HepG2 (cell line): ENCODE measurements around the gene PIGW. TPM values are rescaled to one million over a fixed set of nuclear protein-coding genes. Genes with fewer than 3 reads are reported as not detected.

Source experiments
- ATF2 ChIP-seq: sonication (generic); formaldehyde crosslinking; IDR thresholded peaks from 2 replicates; pipeline ENCODE4 v1.4.0; 2020; ENCODE audit warnings: missing genetic modification reagents
- ATF4 ChIP-seq, 2 experiments: fragments of 450-650 bp in 1 of 2; sonication (generic) in 1 of 2; formaldehyde crosslinking; IDR thresholded peaks; 2 replicates each; pipeline versions ENCODE4 v1.5.0 to v1.8.0; 2020 to 2022; ENCODE audit warnings: mild to moderate bottlenecking in 1 of 2, missing genetic modification reagents in 1 of 2
- CERS6 ChIP-seq: sonication (generic); formaldehyde crosslinking; IDR thresholded peaks from 2 replicates; pipeline ENCODE4 v1.5.0; 2020; ENCODE audit warnings: missing genetic modification reagents
- CREB1 ChIP-seq, 2 experiments: fragments of 450-650 bp in 1 of 2; IDR thresholded peaks; 2 replicates each; pipeline ENCODE4 v1.6.1; 2016 to 2017; ENCODE audit warnings: control low read depth in 1 of 2, mild to moderate bottlenecking in 1 of 2, missing compliant biosample characterization in 1 of 2, missing genetic modification characterization in 1 of 2
- NR1H2 ChIP-seq: sonication (generic); formaldehyde crosslinking; IDR thresholded peaks from 2 replicates; pipeline ENCODE4 v1.8.1; 2022; ENCODE audit warnings: low read depth, missing genetic modification reagents, borderline replicate concordance
- NR2F6 ChIP-seq, 2 experiments: IDR thresholded peaks; 2 replicates each; pipeline ENCODE4 v1.6.1; 2016; ENCODE audit warnings: antibody characterized with exemption in 1 of 2, mild to moderate bottlenecking in 1 of 2
- PHF20 ChIP-seq: sonication (generic); formaldehyde crosslinking; IDR thresholded peaks from 2 replicates; pipeline ENCODE4 v1.5.0; 2020; ENCODE audit warnings: mild to moderate bottlenecking, missing genetic modification reagents
- POLR2A ChIP-seq, 2 experiments: IDR thresholded peaks; 2 replicates each; pipeline ENCODE4 v1.6.1; 2011; ENCODE audit warnings: low read depth in 2 of 2, low read length in 2 of 2, mild to moderate bottlenecking in 1 of 2, moderate library complexity in 1 of 2; ENCODE audit not compliant: insufficient read depth in 1 of 2
- SRSF9 ChIP-seq: fragments of 200-400 bp; formaldehyde crosslinking; IDR thresholded peaks from 2 replicates; pipeline ENCODE4 v1.6.1; 2018; ENCODE audit warnings: borderline replicate concordance, mild to moderate bottlenecking, low read depth, low read length; ENCODE audit not compliant: insufficient read depth, poor library complexity, severe bottlenecking
- THYN1 ChIP-seq: sonication (generic); formaldehyde crosslinking; IDR thresholded peaks from 2 replicates; pipeline ENCODE4 v1.8.1; 2023; ENCODE audit warnings: low read depth, mild to moderate bottlenecking, moderate library complexity, missing genetic modification reagents, borderline replicate concordance
- YEATS2 ChIP-seq: sonication (generic); formaldehyde crosslinking; IDR thresholded peaks from 2 replicates; pipeline ENCODE4 v1.4.0; 2020; ENCODE audit warnings: missing genetic modification reagents, borderline replicate concordance
- ZMYM2 ChIP-seq: sonication (generic); formaldehyde crosslinking; IDR thresholded peaks from 2 replicates; pipeline ENCODE4 v1.8.0; 2022; ENCODE audit warnings: mild to moderate bottlenecking, missing genetic modification reagents
- ZNF251 ChIP-seq: sonication (generic); formaldehyde crosslinking; IDR thresholded peaks from 2 replicates; pipeline ENCODE4 v1.9.0; 2021; ENCODE audit warnings: mild to moderate bottlenecking, missing genetic modification reagents
- ZNF260 ChIP-seq: sonication (generic); formaldehyde crosslinking; IDR thresholded peaks from 2 replicates; pipeline ENCODE4 v1.4.0; 2020; ENCODE audit warnings: missing genetic modification reagents, low read depth, mild to moderate bottlenecking, borderline replicate concordance
- ZNF644 ChIP-seq: IDR thresholded peaks from 2 replicates; pipeline ENCODE4 v1.6.1; 2016; ENCODE audit warnings: low read depth
- ZNF792 ChIP-seq: IDR thresholded peaks from 2 replicates; pipeline ENCODE4 v1.6.1; 2016
- ZNF841 ChIP-seq: sonication (generic); formaldehyde crosslinking; IDR thresholded peaks from 2 replicates; pipeline ENCODE4 v1.8.1; 2023; ENCODE audit warnings: missing genetic modification reagents, borderline replicate concordance
- polyA plus RNA-seq, 8 experiments: library from polyadenylated mRNA; depleted of rRNA in 3 of 8; stranded (reverse) in 7 of 8; unstranded in 1 of 8; fragments of >200 nt; fragmentation: Illumina TruSeq in 4 of 8; extraction: Trizol in 4 of 8; gene quantifications; 2 replicates each; pipeline versions ENCODE4 v1.2.1 to v1.2.3, GENCODE V29; 2011 to 2016; ENCODE audit warnings: low read depth in 4 of 8, missing spikeins in 1 of 8, mixed read lengths in 1 of 8; ENCODE audit not compliant: insufficient read depth in 1 of 8
- total RNA-seq, 5 experiments: library from RNA; depleted of rRNA; stranded (reverse); fragments of >200 nt; fragmentation: Illumina TruSeq; extraction: Trizol; gene quantifications; 2 replicates each; pipeline ENCODE4 v1.2.3, GENCODE V29; 2016; ENCODE audit warnings: low read depth in 1 of 5
- TF ChIP-seq, protein P1 (sequence below): sonication (generic); formaldehyde crosslinking; IDR thresholded peaks from 2 replicates; pipeline ENCODE4 v1.4.0; 2020; ENCODE audit warnings: missing genetic modification reagents, borderline replicate concordance
- TF ChIP-seq, protein P2 (sequence below): sonication (generic); formaldehyde crosslinking; conservative IDR thresholded peaks from 2 replicates; pipeline ENCODE4 v1.4.0; 2020; ENCODE audit warnings: missing genetic modification reagents
- TF ChIP-seq, protein P3 (sequence below): sonication (generic); formaldehyde crosslinking; IDR thresholded peaks from 2 replicates; pipeline ENCODE4 v1.4.0; 2020; ENCODE audit warnings: mild to moderate bottlenecking, low read depth, missing genetic modification reagents

Gene PIGW
- total and polyA plus RNA-seq, 2 of the 13 experiments (the other 11 are each of a cell fraction or from before 2014, with no cell fraction given): 9.0 to 24.0 TPM

DNA sequence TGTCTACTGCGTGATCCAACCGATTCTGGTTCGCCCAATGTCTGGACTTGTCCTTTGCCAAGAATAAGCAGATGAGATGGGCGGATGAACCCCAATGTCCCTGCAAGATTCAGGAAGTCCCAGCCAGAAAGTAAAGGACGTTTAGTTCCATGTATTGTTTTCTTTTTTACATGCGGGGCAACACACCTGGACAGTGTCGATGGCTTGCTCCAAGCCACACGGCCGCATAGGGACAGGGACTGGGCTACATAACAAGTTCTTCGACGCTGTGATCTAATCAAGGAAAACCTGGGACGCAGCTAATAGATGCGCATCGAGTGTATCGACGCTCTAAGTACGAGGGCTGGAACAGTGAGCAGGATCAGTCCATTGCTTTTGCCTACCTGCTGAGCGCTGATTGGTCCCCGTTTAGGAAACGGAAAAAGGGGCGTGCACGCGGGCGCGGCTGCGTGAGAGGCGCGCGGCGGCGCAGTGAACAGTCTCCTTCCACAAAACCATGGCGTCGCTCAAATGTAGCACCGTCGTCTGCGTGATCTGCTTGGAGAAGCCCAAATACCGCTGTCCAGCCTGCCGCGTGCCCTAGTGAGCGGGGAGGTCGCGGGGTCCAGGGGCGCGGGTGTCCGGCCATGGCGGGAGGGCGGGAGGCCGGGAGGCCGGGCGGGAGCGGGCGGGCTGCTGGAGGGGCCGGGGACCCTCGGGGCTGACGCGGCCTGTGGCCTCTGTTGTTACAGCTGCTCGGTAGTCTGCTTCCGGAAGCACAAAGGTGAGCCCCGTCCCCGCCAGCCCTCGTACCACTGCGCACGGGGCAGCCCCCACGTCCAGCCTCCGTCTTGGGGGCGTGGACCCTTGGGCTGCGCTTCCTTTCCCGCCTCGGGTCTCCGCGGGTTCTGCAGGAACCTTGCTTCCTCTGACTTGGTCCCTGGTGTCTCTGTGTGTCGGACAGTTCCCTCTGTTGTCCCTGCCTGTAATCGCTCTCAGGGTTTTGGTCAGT lies 48.3 kb upstream of the PIGW start, which contains the start of gene ZNHIT3 (continued):
- TF ChIP-seq, protein P1, sequence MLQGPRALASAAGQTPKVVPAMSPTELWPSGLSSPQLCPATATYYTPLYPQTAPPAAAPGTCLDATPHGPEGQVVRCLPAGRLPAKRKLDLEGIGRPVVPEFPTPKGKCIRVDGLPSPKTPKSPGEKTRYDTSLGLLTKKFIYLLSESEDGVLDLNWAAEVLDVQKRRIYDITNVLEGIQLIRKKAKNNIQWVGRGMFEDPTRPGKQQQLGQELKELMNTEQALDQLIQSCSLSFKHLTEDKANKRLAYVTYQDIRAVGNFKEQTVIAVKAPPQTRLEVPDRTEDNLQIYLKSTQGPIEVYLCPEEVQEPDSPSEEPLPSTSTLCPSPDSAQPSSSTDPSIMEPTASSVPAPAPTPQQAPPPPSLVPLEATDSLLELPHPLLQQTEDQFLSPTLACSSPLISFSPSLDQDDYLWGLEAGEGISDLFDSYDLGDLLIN (CRISPR knock-in tag): no peak
- TF ChIP-seq ZNF841 (CRISPR knock-in tag): no peak
- TF ChIP-seq POLR2A (IDR thresholded peaks at IDR 0.05; ENCODE audit: insufficient read depth in 1 of 2, low read depth in 2 of 2, low read length in 2 of 2): peak; percentile 87 to 92
- TF ChIP-seq YEATS2 (CRISPR knock-in tag): peak; percentile 87
- no peak for TF ChIP-seq ZMYM2 (CRISPR knock-in tag)
- no peak for TF ChIP-seq ATF4 (CRISPR knock-in tag; IDR thresholded peaks at IDR 0.05)
- TF ChIP-seq CREB1 (IDR thresholded peaks at IDR 0.05): peak; percentile 65
- peak; percentile 80; the same call in 1 of the 2 replicates for TF ChIP-seq CREB1 (CRISPR knock-in tag; IDR thresholded peaks at IDR 0.05)
- no peak for TF ChIP-seq ZNF644 (CRISPR knock-in tag)
- TF ChIP-seq ZNF260 (CRISPR knock-in tag): no peak
- peak; percentile 65; the same call in 1 of the 2 replicates for TF ChIP-seq ZNF792
- no peak for TF ChIP-seq CERS6 (CRISPR knock-in tag)
- TF ChIP-seq, protein P2, sequence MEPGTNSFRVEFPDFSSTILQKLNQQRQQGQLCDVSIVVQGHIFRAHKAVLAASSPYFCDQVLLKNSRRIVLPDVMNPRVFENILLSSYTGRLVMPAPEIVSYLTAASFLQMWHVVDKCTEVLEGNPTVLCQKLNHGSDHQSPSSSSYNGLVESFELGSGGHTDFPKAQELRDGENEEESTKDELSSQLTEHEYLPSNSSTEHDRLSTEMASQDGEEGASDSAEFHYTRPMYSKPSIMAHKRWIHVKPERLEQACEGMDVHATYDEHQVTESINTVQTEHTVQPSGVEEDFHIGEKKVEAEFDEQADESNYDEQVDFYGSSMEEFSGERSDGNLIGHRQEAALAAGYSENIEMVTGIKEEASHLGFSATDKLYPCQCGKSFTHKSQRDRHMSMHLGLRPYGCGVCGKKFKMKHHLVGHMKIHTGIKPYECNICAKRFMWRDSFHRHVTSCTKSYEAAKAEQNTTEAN: no peak
- TF ChIP-seq ATF2: no peak
- TF ChIP-seq, protein P3, sequence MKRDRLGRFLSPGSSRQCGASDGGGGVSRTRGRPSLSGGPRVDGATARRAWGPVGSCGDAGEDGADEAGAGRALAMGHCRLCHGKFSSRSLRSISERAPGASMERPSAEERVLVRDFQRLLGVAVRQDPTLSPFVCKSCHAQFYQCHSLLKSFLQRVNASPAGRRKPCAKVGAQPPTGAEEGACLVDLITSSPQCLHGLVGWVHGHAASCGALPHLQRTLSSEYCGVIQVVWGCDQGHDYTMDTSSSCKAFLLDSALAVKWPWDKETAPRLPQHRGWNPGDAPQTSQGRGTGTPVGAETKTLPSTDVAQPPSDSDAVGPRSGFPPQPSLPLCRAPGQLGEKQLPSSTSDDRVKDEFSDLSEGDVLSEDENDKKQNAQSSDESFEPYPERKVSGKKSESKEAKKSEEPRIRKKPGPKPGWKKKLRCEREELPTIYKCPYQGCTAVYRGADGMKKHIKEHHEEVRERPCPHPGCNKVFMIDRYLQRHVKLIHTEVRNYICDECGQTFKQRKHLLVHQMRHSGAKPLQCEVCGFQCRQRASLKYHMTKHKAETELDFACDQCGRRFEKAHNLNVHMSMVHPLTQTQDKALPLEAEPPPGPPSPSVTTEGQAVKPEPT (CRISPR knock-in tag): 0 out of 2 replicates have a peak, but pooled peaks have one; percentile 13
- TF ChIP-seq ZNF251 (CRISPR knock-in tag): no peak
- TF ChIP-seq NR2F6 (IDR thresholded peaks at IDR 0.05): no peak
- no peak for TF ChIP-seq NR2F6 (CRISPR knock-in tag; IDR thresholded peaks at IDR 0.05)
- peak; percentile 91 for TF ChIP-seq PHF20
- no peak for TF ChIP-seq SRSF9
- TF ChIP-seq NR1H2 (CRISPR knock-in tag): no peak
- no peak for TF ChIP-seq THYN1
